ENCODE results near the gene NCF2. TPM values are rescaled to one million over a fixed set of nuclear protein-coding genes. Genes with fewer than 3 reads are reported as not detected.

NCF2 gene
- total and polyA plus RNA-seq, 2 donors (not counting 1 experiment from before 2014, with no cell fraction given) = 9.9 to 10.5 TPM

GRCh38 chr1:183565261-183565660 lies 25.0 kb downstream of the NCF2 start:
- peaks cover 20 to 23% of the 10 kb centered on the region in 2 donors for H3K4me1 ChIP-seq (ENCODE audit: control insufficient read depth in 2 of 2, insufficient read depth in 2 of 2, low read length in 2 of 2)
- DNase-seq (no peak), ATAC-seq (ENCODE audit: low read depth) (no peak)
- H4K20me1 ChIP-seq (ENCODE audit: control insufficient read depth, insufficient read depth, low read length, poor library complexity, severe bottlenecking) = no peaks in the 10 kb centered on the region
- no peak overlapping the region for H3K27ac Mint-ChIP-seq
- intact Hi-C loops (cut with micrococcal nuclease) = no loop called here
- peaks cover 0 to 1% (median 0%) of the 10 kb centered on the region in 3 donors for H3K9me3 ChIP-seq (ENCODE audit: control extremely low read depth in 1 of 3, control insufficient read depth in 2 of 3, insufficient read depth in 1 of 3, low read length in 2 of 3)
- no peak overlapping the region for H2AFZ ChIP-seq (ENCODE audit: insufficient read depth, low read depth, low read length, poor library complexity, severe bottlenecking)
- no peaks in the 10 kb centered on the region for H3K27me3 ChIP-seq (replicated peaks in 1 of 4; ENCODE audit: control extremely low read depth in 1 of 4, control insufficient read depth in 3 of 4, insufficient read depth in 4 of 4, low read length in 3 of 4)
- peaks cover 9 to 13% of the 10 kb centered on the region in 2 experiments for H3K36me3 ChIP-seq (replicated peaks in 1 of 2; ENCODE audit: control extremely low read depth in 1 of 2, control insufficient read depth in 1 of 2, extremely low read depth in 1 of 2, insufficient read depth in 2 of 2, low read length in 1 of 2)
- WGBS (ENCODE audit: insufficient coverage) = 43% methylated on average over 2 of the region's 4 CpGs
- H3K9me3 Mint-ChIP-seq (ENCODE audit: insufficient read depth) = no peaks in the 10 kb centered on the region
- no peak for TF ChIP-seq EZH2 (IDR thresholded peaks at IDR 0.05; ENCODE audit: borderline replicate concordance, insufficient read depth, low read depth, low read length, poor library complexity, severe bottlenecking)
- TF ChIP-seq CTCF (IDR thresholded peaks at IDR 0.05) = no peak
- no peak overlapping the region for H3K9ac ChIP-seq (ENCODE audit: low read length)
- H3K4me1 Mint-ChIP-seq = peaks cover 28% of the 10 kb centered on the region
- ChIA-PET CTCF (interaction anchor here (1.3 kb wide), 1 partner anchor 15 kb away, joined by 4 read pairs; no protein-coding TSS in a partner anchor), POLR2A (no interaction called here)
- no peak overlapping the region for H3K4me3 Mint-ChIP-seq
- no peak overlapping the region for H3K4me2 ChIP-seq (replicated peaks; ENCODE audit: low read depth, low read length, poor library complexity, severe bottlenecking)
- no peaks in the 10 kb centered on the region for H3K79me2 ChIP-seq (ENCODE audit: control insufficient read depth, insufficient read depth, low read length)
- no peaks in the 10 kb centered on the region for H3K27me3 Mint-ChIP-seq
- H3K4me3 ChIP-seq (ENCODE audit: control extremely low read depth in 1 of 5, extremely low read depth in 1 of 5, insufficient read depth in 1 of 5, low read depth in 2 of 5, low read length in 4 of 5) = no peak overlapping the region
- H3K27ac ChIP-seq (ENCODE audit: low read length in 2 of 2) = no peak overlapping the region

- ChIA-PET POLR2A (interaction anchor here (0.7 kb wide), 1 partner anchor 34 kb away, joined by 5 read pairs; no protein-coding TSS in a partner anchor), CTCF (interaction anchor here (1.1 kb wide), 1 partner anchor 18 kb away, joined by 3 read pairs; no protein-coding TSS in a partner anchor)
- no peak overlapping the region for H3K4me2 ChIP-seq (replicated peaks; ENCODE audit: low read depth, low read length, poor library complexity, severe bottlenecking)
- Mint-ChIP-seq H3K4me1 (peaks cover 14% of the 10 kb centered on the region), H3K4me3 (no peak overlapping the region), H3K27me3 (no peaks in the 10 kb centered on the region), H3K27ac (no peak overlapping the region), H3K9me3 (ENCODE audit: insufficient read depth) (no peaks in the 10 kb centered on the region)
- DNase-seq = no peak
- H3K4me3 ChIP-seq (ENCODE audit: control extremely low read depth in 1 of 5, extremely low read depth in 1 of 5, insufficient read depth in 1 of 5, low read depth in 2 of 5, low read length in 4 of 5) = no peak overlapping the region
- H3K27me3 ChIP-seq (replicated peaks in 1 of 4; ENCODE audit: control extremely low read depth in 1 of 4, control insufficient read depth in 3 of 4, insufficient read depth in 4 of 4, low read length in 3 of 4) = no peaks in the 10 kb centered on the region
- H3K9me3 ChIP-seq (ENCODE audit: control extremely low read depth in 1 of 3, control insufficient read depth in 2 of 3, insufficient read depth in 1 of 3, low read length in 2 of 3) = peaks cover 0 to 1% (median 0%) of the 10 kb centered on the region in 3 donors
- no peak overlapping the region for H3K27ac ChIP-seq (ENCODE audit: low read length in 2 of 2)
- H4K20me1 ChIP-seq (ENCODE audit: control insufficient read depth, insufficient read depth, low read length, poor library complexity, severe bottlenecking) = no peaks in the 10 kb centered on the region
- TF ChIP-seq EZH2 (IDR thresholded peaks at IDR 0.05; ENCODE audit: borderline replicate concordance, insufficient read depth, low read depth, low read length, poor library complexity, severe bottlenecking) (no peak), CTCF (IDR thresholded peaks at IDR 0.05) (no peak)
- H3K79me2 ChIP-seq (ENCODE audit: control insufficient read depth, insufficient read depth, low read length) = no peaks in the 10 kb centered on the region
- WGBS (ENCODE audit: insufficient coverage) = 100% methylated on average over 1 of the region's 2 CpGs
- H3K9ac ChIP-seq (ENCODE audit: low read length) = no peak overlapping the region
- H3K36me3 ChIP-seq (replicated peaks in 1 of 2; ENCODE audit: control extremely low read depth in 1 of 2, control insufficient read depth in 1 of 2, extremely low read depth in 1 of 2, insufficient read depth in 2 of 2, low read length in 1 of 2) = peaks cover 13 to 17% of the 10 kb centered on the region in 2 experiments
- ATAC-seq (ENCODE audit: low read depth) = no peak
- intact Hi-C loops (cut with micrococcal nuclease) = no loop called here
- H2AFZ ChIP-seq (ENCODE audit: insufficient read depth, low read depth, low read length, poor library complexity, severe bottlenecking) = no peak overlapping the region
- H3K4me1 ChIP-seq (ENCODE audit: control insufficient read depth in 2 of 2, insufficient read depth in 2 of 2, low read length in 2 of 2) = peaks cover 11 to 13% of the 10 kb centered on the region in 2 donors
Observed at GRCh38 chr1:183562701-183563100, 27.6 kb downstream of the NCF2 start.

Data from B cell (primary cell).